Measurements from ENCODE around the gene PRR20C. TPM values are rescaled to one million over a fixed set of nuclear protein-coding genes. Genes with fewer than 3 reads are reported as not detected.

Gene PRR20C
- total RNA-seq (2022; extraction: Qiagen RNA extraction), result not detected in 5 replicates

GRCh38 chr13:57153761-57154160 is at the start of gene PRR20C:
Gene PRR20C, plus strand, starts transcription at chr13:57154061. Its CDS starts 387 bp downstream, at chr13:57154448.

GRCh38 chr13:57140235-57140968 is 13.5 kb upstream of the PRR20C start, which contains the start of gene PRR20A:
Gene PRR20A, plus strand, starts transcription at chr13:57140918. Its CDS starts 387 bp downstream, at chr13:57141305.

GRCh38 chr13:57147188-57147587 is 6.7 kb upstream of the PRR20C start, which contains the start of gene PRR20B:
Gene PRR20B, plus strand, starts transcription at chr13:57147488. Its CDS starts 387 bp downstream, at chr13:57147875.

GRCh38 chr13:57160332-57160731 is 6.5 kb downstream of the PRR20C start, which contains the start of gene PRR20D:
Gene PRR20D, plus strand, starts transcription at chr13:57160632. Its CDS starts 387 bp downstream, at chr13:57161019.

GRCh38 chr13:57166897-57167296 is 13.0 kb downstream of the PRR20C start, which contains the start of gene PRR20E:
Gene PRR20E, plus strand, starts transcription at chr13:57167197. Its CDS starts 387 bp downstream, at chr13:57167584.

Other genes starting within 250 kb of the PRR20C start
- gene PRR20A, start 13.1 kb upstream of the PRR20C start, total RNA-seq (2022; extraction: Qiagen RNA extraction), result not detected in 5 replicates
- gene PRR20B, start 6.6 kb upstream of the PRR20C start, total RNA-seq (2022; extraction: Qiagen RNA extraction), result not detected in 5 replicates
- not detected in 5 replicates for gene PRR20D, start 6.6 kb downstream of the PRR20C start, total RNA-seq (2022; extraction: Qiagen RNA extraction)
- gene PRR20E, start 13.1 kb downstream of the PRR20C start, total RNA-seq (2022; extraction: Qiagen RNA extraction), result not detected in 5 replicates

All from A549 treated with dexamethasone at 1 μM for 4 hours (cell line).